B cell (primary cell): Measurements from ENCODE around the gene KIAA0586. TPM values are rescaled to one million over a fixed set of nuclear protein-coding genes. Genes with fewer than 3 reads are reported as not detected.

Experiments used
- ATAC-seq: fragments of 200-7000 bp; cut with Tn5 transposase; one replicate; pipeline ENCODE4 v1.10.0; 2021; ENCODE audit warnings: low read depth, mild to moderate bottlenecking, moderate number of reproducible peaks, moderate library complexity
- CTCF ChIA-PET: fragments of 350-600 bp; sonication (Branson Sonifier 250); formaldehyde crosslinking; loops from one replicate; lab custom pipeline; 2021; ENCODE audit warnings: antibody characterized with exemption, inconsistent platforms; lab: Charles Lee
- POLR2A ChIA-PET: fragments of 350-600 bp; sonication (Branson Sonifier 250); formaldehyde crosslinking; loops from one replicate; lab custom pipeline; 2021; ENCODE audit warnings: antibody characterized with exemption; lab: Charles Lee
- DNase-seq: peaks from one replicate; pipeline ENCODE4 v3.0.0; 2013
- H2AFZ ChIP-seq: 2 replicates; pipeline ENCODE4 v1.6.1; 2012; ENCODE audit warnings: mild to moderate bottlenecking, low read depth, low read length; ENCODE audit not compliant: insufficient read depth, poor library complexity, severe bottlenecking
- H3K27ac ChIP-seq, 2 donors: 1 replicate in 1 of 2; 2 replicates in 1 of 2; pipeline ENCODE4 v1.5.1; 2012 to 2013; ENCODE audit warnings: low read length in 2 of 2, mild to moderate bottlenecking in 2 of 2, moderate library complexity in 1 of 2
- H3K27me3 ChIP-seq, 4 experiments: fragments of 200-600 bp in 1 of 4; sonication (generic) in 1 of 4; replicated peaks in 1 of 4; 1 replicate in 2 of 4; 2 replicates in 2 of 4; pipeline versions ENCODE4 v1.6.1 to v1.7.0; 2013 to 2016; ENCODE audit warnings: low read length in 3 of 4, mild to moderate bottlenecking in 2 of 4, mixed read lengths in 1 of 4, moderate library complexity in 1 of 4; ENCODE audit not compliant: insufficient read depth in 4 of 4, control insufficient read depth in 3 of 4; ENCODE audit errors: control extremely low read depth in 1 of 4
- H3K36me3 ChIP-seq, 2 experiments: replicated peaks in 1 of 2; 1 replicate in 1 of 2; 2 replicates in 1 of 2; pipeline versions ENCODE4 v1.6.1 to v1.7.1; 2013; ENCODE audit warnings: low read length in 1 of 2; ENCODE audit not compliant: insufficient read depth in 2 of 2, control insufficient read depth in 1 of 2; ENCODE audit errors: control extremely low read depth in 1 of 2, extremely low read depth in 1 of 2
- H3K4me1 ChIP-seq, 2 donors: fragments of 200-600 bp in 1 of 2; sonication (generic) in 1 of 2; 1 replicate in 1 of 2; 2 replicates in 1 of 2; pipeline versions ENCODE4 v1.5.1 to v1.6.1; 2013 to 2017; ENCODE audit warnings: low read length in 2 of 2; ENCODE audit not compliant: control insufficient read depth in 2 of 2, insufficient read depth in 2 of 2
- H3K4me2 ChIP-seq: replicated peaks from 2 replicates; pipeline ENCODE3; 2012; ENCODE audit warnings: mild to moderate bottlenecking, low read depth, low read length; ENCODE audit not compliant: poor library complexity, severe bottlenecking
- H3K4me3 ChIP-seq, 5 experiments: fragments of 200-600 bp in 1 of 5; sonication (generic) in 1 of 5; 1 replicate in 3 of 5; 2 replicates in 2 of 5; pipeline versions ENCODE4 v1.5.1 to v1.7.0; 2011 to 2016; ENCODE audit warnings: low read length in 4 of 5, mild to moderate bottlenecking in 4 of 5, low read depth in 2 of 5, control low read depth in 1 of 5, moderate library complexity in 1 of 5; ENCODE audit not compliant: insufficient read depth in 1 of 5; ENCODE audit errors: control extremely low read depth in 1 of 5, extremely low read depth in 1 of 5
- H3K79me2 ChIP-seq: fragments of 200-600 bp; sonication (generic); one replicate; pipeline ENCODE4 v1.6.0; 2016; ENCODE audit warnings: low read length; ENCODE audit not compliant: control insufficient read depth, insufficient read depth
- H3K9ac ChIP-seq: fragments of 200-600 bp; sonication (generic); 2 replicates; pipeline ENCODE4 v1.6.1; 2017; ENCODE audit warnings: mild to moderate bottlenecking, low read length, moderate library complexity
- H3K9me3 ChIP-seq, 3 donors: one replicate each; pipeline versions ENCODE4 v1.6.1 to v1.7.1; 2013; ENCODE audit warnings: low read length in 2 of 3; ENCODE audit not compliant: control insufficient read depth in 2 of 3, insufficient read depth in 1 of 3; ENCODE audit errors: control extremely low read depth in 1 of 3
- H4K20me1 ChIP-seq: 2 replicates; pipeline ENCODE4 v1.6.0; 2012; ENCODE audit warnings: mild to moderate bottlenecking, low read length; ENCODE audit not compliant: insufficient read depth, control insufficient read depth, poor library complexity, severe bottlenecking
- H3K27ac Mint-ChIP-seq: one replicate; pipeline ENCODE4 v1.8.0; 2021; ENCODE audit warnings: mixed read lengths
- H3K27me3 Mint-ChIP-seq: one replicate; pipeline ENCODE4 v1.8.0; 2021; ENCODE audit warnings: mixed read lengths
- H3K4me1 Mint-ChIP-seq: one replicate; pipeline ENCODE4 v1.8.0; 2021; ENCODE audit warnings: mixed read lengths
- H3K4me3 Mint-ChIP-seq: one replicate; pipeline ENCODE4 v1.8.0; 2021; ENCODE audit warnings: mixed read lengths
- H3K9me3 Mint-ChIP-seq: one replicate; pipeline ENCODE4 v1.8.0; 2022; ENCODE audit warnings: mixed read lengths; ENCODE audit not compliant: insufficient read depth
- CTCF ChIP-seq: fragments of 200-600 bp; IDR thresholded peaks from one replicate; pipeline ENCODE4 v1.8.0; 2022; ENCODE audit warnings: antibody characterized with exemption, mild to moderate bottlenecking
- EZH2 ChIP-seq: IDR thresholded peaks from 2 replicates; pipeline ENCODE4 v1.6.1; 2012; ENCODE audit warnings: borderline replicate concordance, low read depth, mild to moderate bottlenecking, moderate library complexity, low read length; ENCODE audit not compliant: insufficient read depth, poor library complexity, severe bottlenecking
- WGBS: methylation state at CpG from one replicate; pipeline ENCODE4 v1.1.5; 2013; ENCODE audit warnings: missing lambda C conversion rate; ENCODE audit not compliant: insufficient coverage; 5-methylcytosine and 5-hydroxymethylcytosine counted together
- intact Hi-C: fragments of 100-400 bp; cut with micrococcal nuclease; formaldehyde crosslinking; loops from one replicate; pipeline ENCODE4 v1.10.0; 2022
- polyA plus RNA-seq: library from polyadenylated mRNA; depleted of rRNA; stranded (reverse); fragments of >200 nt; gene quantifications from 2 replicates; pipeline ENCODE4 v1.2.3, GENCODE V29; 2012
- total RNA-seq, 2 donors: library from RNA; stranded (reverse); fragments of 120-200 nt in 1 of 2; gene quantifications; 1 replicate in 1 of 2; 2 replicates in 1 of 2; pipeline versions ENCODE4 v1.2.3 to v1.2.4, GENCODE V29; 2013 to 2022

Gene KIAA0586
- total and polyA plus RNA-seq, 2 donors (not counting 1 experiment from before 2014, with no cell fraction given): 12.2 to 27.5 TPM

- H3K4me1 ChIP-seq: no peaks in the 10 kb centered on the region
- no peak for DNase-seq
- peaks cover 1 to 35% of the 10 kb centered on the region in 2 experiments for H3K36me3 ChIP-seq
- Mint-ChIP-seq H3K4me1 (no peaks in the 10 kb centered on the region), H3K27ac (no peak overlapping the region), H3K9me3 (no peaks in the 10 kb centered on the region), H3K27me3 (no peaks in the 10 kb centered on the region), H3K4me3 (no peak overlapping the region)
- no peaks in the 10 kb centered on the region for H3K27me3 ChIP-seq
- no peak overlapping the region for H2AFZ ChIP-seq
- H3K9ac ChIP-seq: no peak overlapping the region
- ChIA-PET CTCF (interaction anchor here (1.0 kb wide), 1 partner anchor 9 kb away, joined by 4 read pairs; no protein-coding TSS in a partner anchor), POLR2A (no interaction called here)
- H3K4me3 ChIP-seq: no peak overlapping the region
- intact Hi-C loops: no loop called here
- no peak for ATAC-seq
- H3K4me2 ChIP-seq: no peak overlapping the region
- H3K9me3 ChIP-seq: no peaks in the 10 kb centered on the region
- no CpG with 5 or more reads among the region's 1 CpG for WGBS
- H3K27ac ChIP-seq: no peak overlapping the region
- no peak for TF ChIP-seq CTCF
- TF ChIP-seq EZH2: no peak
- H4K20me1 ChIP-seq: no peaks in the 10 kb centered on the region
- no peaks in the 10 kb centered on the region for H3K79me2 ChIP-seq
Measured at GRCh38 chr14:58492044-58492443, 64.5 kb downstream of the KIAA0586 start.

DNA sequence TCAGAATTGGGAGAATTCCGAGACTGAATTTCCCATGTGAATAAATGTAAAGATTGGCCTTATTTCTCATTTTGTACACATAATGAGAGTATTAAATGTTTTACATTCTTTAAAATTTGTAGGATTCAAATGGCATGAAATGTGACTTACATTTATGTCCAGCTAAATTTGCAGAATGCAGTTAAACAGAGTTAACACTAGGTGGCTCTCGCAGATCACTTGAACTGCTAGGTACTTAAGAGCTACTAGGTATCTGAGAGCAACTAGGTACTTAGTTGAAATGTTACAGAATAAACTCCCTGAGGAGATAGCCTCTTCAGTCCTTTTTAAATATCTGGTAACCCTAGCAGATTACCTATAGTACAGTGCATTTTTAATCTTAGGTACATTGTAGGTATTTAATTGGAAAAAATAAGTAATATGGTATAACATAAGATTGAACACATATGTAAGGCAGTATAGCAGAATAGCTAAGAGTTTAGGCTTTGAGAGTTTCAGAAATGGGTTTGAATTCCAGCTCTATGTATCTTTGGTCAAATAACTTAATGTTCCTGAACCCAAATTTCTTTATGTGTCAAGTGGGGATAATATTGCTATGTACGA, 73.8 kb downstream of the KIAA0586 start:
- Histone ChIP-seq H3K36me3 (peaks cover 4 to 14% of the 10 kb centered on the region in 2 experiments), H2AFZ (no peak overlapping the region), H3K4me1 (no peaks in the 10 kb centered on the region), H3K4me3 (no peak overlapping the region), H3K27ac (no peak overlapping the region), H3K9me3 (no peaks in the 10 kb centered on the region), H3K4me2 (no peak overlapping the region), H3K9ac (no peak overlapping the region), H3K79me2 (no peaks in the 10 kb centered on the region), H4K20me1 (no peaks in the 10 kb centered on the region), H3K27me3 (no peaks in the 10 kb centered on the region)
- TF ChIP-seq EZH2 (no peak), CTCF (peak; percentile 94)
- Mint-ChIP-seq H3K9me3 (no peaks in the 10 kb centered on the region), H3K4me3 (no peak overlapping the region), H3K4me1 (no peaks in the 10 kb centered on the region), H3K27me3 (no peaks in the 10 kb centered on the region), H3K27ac (no peak overlapping the region)
- no CpG with 5 or more reads among the region's 3 CpGs for WGBS
- peak; percentile 64 for DNase-seq
- peak; percentile 63 for ATAC-seq
- ChIA-PET CTCF (interaction anchor here (0.7 to 2.2 kb wide), 31 partner anchors 9 to 1685 kb away, joined by 3 to 26 read pairs (median 4); partner anchors contain the start of genes DACT1, JKAMP and L3HYPDH), POLR2A (no interaction called here)
- intact Hi-C loops: loop anchor here (5.0 to 10.0 kb wide), 2 partner anchors 523 to 621 kb away; no protein-coding TSS in a partner anchor
